Measurements from ENCODE around the gene MOV10.

MOV10 gene

GRCh38 chr1:112697781-112698201 lies 23.3 kb downstream of the MOV10 start:
- DNase-seq (ENCODE audit: extremely low spot score, insufficient read length, low read depth) = no peak
- no peak for FAIRE-seq

GRCh38 chr1:112698366-112699310 lies 24.2 kb downstream of the MOV10 start:
- FAIRE-seq = no peak
- DNase-seq (ENCODE audit: extremely low spot score, insufficient read length, low read depth) = no peak

- DNase-seq (ENCODE audit: extremely low spot score, insufficient read length, low read depth) = no peak
- FAIRE-seq = no peak
Observed at GRCh38 chr1:112699425-112700144, 25.1 kb downstream of the MOV10 start.

GRCh38 chr1:112700290-112701226 lies 26.1 kb downstream of the MOV10 start:
- peak; percentile 54 for FAIRE-seq
- peak; percentile 42 for DNase-seq (ENCODE audit: extremely low spot score, insufficient read length, low read depth)

- no peak for DNase-seq (ENCODE audit: extremely low spot score, insufficient read length, low read depth)
Observed at GRCh38 chr1:112701227-112702066, 27.0 kb downstream of the MOV10 start.

GRCh38 chr1:112702067-112702395 lies 27.6 kb downstream of the MOV10 start:
- FAIRE-seq (no peak), DNase-seq (ENCODE audit: extremely low spot score, insufficient read length, low read depth) (no peak)

More at GRCh38 chr1:112701227-112702066, 27.0 kb downstream of the MOV10 start:
- FAIRE-seq = no peak

GRCh38 chr1:112702420-112703261 lies 28.2 kb downstream of the MOV10 start:
- DNase-seq (ENCODE audit: extremely low spot score, insufficient read length, low read depth) = no peak
- no peak for FAIRE-seq

GRCh38 chr1:112703706-112704105 lies 29.2 kb downstream of the MOV10 start:
- FAIRE-seq (no peak), DNase-seq (ENCODE audit: extremely low spot score, insufficient read length, low read depth) (no peak)

- no peak for DNase-seq (ENCODE audit: extremely low spot score, insufficient read length, low read depth)
- no peak for FAIRE-seq
Observed at GRCh38 chr1:112704391-112704933, 30.0 kb downstream of the MOV10 start.

- FAIRE-seq (peak; percentile 89), DNase-seq (ENCODE audit: extremely low spot score, insufficient read length, low read depth) (peak; percentile 71)
Observed at GRCh38 chr1:112704934-112705627, 30.6 kb downstream of the MOV10 start.

- peak; percentile 67 for DNase-seq (ENCODE audit: extremely low spot score, insufficient read length, low read depth)
- no peak for FAIRE-seq
Observed at GRCh38 chr1:112706505-112707220, 32.2 kb downstream of the MOV10 start, which contains the start of gene RHOC. TSS of gene RHOC (minus strand) at chr1:112707127. CDS start at chr1:112703799, 3,328 bp downstream.

- FAIRE-seq = peak; percentile 44
- peak; percentile 70 for DNase-seq (ENCODE audit: extremely low spot score, insufficient read length, low read depth)
Observed at GRCh38 chr1:112707221-112708001, 33.0 kb downstream of the MOV10 start.

- no peak for DNase-seq (ENCODE audit: extremely low spot score, insufficient read length, low read depth)
- FAIRE-seq = no peak
Observed at GRCh38 chr1:112708002-112708448, 33.6 kb downstream of the MOV10 start.

- FAIRE-seq = no peak
Observed at GRCh38 chr1:112708489-112708888, 34.0 kb downstream of the MOV10 start.

GRCh38 chr1:112710159-112710558 lies 35.7 kb downstream of the MOV10 start:
- FAIRE-seq = no peak

More at GRCh38 chr1:112708489-112708888, 34.0 kb downstream of the MOV10 start:
- no peak for DNase-seq (ENCODE audit: extremely low spot score, insufficient read length, low read depth)

GRCh38 chr1:112710586-112710985 lies 36.1 kb downstream of the MOV10 start:
- FAIRE-seq (no peak), DNase-seq (ENCODE audit: extremely low spot score, insufficient read length, low read depth) (no peak)

More at GRCh38 chr1:112710159-112710558, 35.7 kb downstream of the MOV10 start:
- no peak for DNase-seq (ENCODE audit: extremely low spot score, insufficient read length, low read depth)
